RPMI8226 (cell line): ENCODE measurements around the gene SOCS3.
"Not testable (repeated sequence)": the region's sequence is repeated elsewhere in the genome, so short reads cannot be mapped to it uniquely, and the experiment has no call there.

Experiments used
- DNase-seq: peaks from one replicate; pipeline ENCODE4 v3.0.0-alpha.2; 2015

The SOCS3 gene

DNA sequence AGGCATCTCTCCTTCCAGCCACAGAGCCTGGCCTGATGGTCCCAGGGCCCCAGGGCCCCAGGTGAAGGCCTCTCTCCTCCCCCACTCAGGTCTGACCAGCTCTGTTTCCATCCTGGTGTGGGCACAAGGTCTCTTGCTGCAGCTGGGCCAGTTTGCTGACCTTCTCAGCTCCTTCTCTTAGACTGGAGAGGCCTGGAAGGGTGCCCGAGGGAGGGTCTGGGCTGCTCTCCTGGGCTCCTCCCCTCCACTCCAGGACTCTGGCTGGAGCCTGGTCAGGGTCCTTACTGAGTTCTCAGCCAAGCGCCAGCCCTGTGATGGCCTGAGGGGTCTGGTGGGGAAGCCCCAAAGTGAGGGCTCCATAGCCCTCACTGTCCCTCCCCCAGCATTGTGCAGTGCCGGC lies 12.4 kb downstream of the SOCS3 start:
- no peak for DNase-seq

DNA sequence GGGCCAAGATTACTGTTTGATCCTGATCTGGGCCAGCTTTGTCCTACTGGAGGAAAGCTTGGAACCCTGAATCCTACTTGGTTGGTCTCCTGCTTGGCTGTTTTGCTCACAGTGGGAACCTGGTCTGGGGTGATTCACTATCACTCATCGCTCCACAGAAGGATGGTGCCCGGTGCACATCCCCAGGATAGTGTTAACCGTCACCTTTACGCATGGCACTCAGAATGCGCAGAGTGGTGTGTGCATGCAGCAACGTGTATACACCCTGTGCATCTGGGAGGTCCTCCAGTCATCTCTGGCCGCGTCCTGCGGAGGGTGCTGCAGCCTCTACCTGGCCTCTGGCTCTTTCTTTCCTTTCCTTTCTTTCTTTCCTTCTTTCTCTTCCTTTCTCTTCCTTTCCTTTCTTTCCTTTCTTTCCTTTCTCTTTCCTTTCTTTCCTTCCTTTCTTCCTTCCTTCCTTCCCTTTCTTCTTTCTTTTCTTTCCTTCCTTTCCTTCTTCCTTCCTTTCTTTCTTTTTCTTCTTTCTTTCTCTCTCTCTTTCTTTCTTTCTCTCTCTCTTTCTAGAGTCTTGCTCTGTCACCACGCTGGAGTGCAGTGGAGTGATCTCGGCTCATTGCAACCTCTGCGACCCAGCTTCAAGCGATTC lies 13.1 kb downstream of the SOCS3 start:
- DNase-seq = no peak

DNA sequence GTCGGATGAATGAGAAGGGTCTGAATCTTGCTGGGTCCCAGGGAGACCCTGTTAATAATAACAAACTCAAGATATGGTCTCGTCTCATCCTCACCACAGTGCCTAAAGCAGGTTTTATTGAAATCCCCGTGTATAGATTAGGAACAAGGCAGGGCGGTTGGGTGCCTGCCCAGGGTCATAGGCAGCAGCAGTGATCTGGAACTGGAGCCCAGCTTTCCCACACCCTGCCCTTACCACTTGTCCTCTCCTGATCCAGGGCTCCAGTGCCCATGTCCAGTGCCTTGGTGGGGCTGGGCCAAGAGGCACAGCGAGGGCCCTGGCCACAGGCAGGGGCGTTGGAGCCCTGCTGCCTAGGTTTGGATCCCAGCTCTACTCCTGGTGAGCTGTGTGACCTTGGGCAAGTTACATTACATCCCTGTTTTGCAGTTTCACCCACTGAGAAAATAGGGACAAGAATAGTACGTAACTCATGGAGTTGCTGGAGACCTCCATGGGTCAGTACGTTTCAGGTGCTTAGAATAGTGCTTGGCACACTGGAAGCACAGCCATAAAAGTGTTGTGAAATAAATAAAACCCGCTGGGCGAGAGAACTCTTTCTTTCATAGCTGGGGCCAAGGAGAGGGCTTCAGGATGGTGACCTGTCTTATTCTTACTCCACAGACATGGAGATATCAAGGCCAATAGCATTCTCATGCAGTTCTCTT lies 13.9 kb downstream of the SOCS3 start:
- no peak for DNase-seq

DNA sequence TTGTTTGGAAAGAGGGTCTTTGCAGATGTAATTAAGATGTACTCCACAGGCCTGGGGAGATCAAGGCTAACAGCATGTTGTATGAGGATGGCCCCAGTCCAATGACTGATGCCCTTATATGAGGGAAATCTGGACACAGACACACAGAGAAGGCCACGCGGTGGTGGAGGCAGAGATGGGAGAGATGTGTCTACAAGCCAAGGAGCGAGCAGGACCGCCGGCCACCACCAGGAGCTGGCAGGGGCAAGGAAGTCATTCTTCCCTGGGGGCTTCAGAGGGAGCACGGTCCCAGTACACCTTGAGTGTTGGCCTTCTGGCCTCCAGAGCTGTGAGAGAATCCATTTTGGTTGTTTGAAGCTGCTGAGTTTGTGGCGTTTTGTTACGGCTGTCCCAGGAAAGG lies 14.7 kb downstream of the SOCS3 start:
- DNase-seq = no peak

DNA sequence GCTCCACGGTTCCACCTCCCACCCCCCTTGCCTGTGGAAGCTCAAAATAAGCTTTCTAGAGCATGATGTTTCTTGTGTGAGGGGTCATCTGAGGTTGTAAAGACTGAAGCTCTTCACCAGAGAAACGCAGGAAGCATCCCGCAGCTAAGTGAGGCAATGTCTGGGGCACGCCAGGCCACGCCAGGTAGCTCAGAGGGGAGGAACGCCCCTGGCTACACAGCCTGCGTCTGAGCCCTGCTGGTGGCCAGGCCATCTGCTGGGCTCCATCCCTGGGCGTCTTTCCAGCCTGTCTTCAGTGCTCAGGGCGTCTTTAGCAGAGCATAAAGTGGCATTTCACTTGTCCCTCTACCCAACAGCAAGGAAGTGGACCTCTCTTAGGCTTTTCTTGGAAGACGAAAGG lies 15.2 kb downstream of the SOCS3 start:
- DNase-seq = no peak

DNA sequence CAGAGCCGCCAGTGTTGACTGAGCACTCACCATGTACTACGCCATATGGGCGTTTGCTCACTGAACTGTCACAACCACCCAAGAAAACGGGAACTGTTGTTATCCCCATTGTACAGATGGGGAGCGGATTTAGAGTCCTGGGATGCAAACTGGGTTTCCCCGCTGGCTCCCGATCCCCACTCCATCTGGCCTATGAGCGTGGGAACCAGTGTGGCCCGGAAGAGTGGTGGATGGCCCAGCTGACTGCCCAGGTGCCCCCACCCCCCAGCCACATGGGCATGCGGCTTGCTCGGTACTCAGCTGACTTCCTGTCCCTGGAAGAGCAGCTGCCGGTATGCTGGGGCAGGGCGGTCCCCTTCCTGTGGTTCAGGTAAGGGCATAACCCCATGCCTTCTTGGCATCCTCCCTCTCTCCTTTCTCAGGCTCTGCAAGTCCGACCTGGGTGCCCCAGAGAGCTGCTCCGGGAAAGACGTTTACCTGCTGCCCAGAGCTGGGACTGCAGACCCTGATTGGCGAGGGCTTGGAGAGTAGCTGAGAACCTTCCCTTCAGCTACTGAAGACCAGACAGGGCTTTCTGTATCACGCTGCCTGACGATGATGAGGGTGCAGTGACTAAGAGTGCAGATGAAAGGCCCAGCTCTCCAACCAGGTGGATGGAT lies 16.2 kb downstream of the SOCS3 start:
- peak; percentile 92 for DNase-seq

DNA sequence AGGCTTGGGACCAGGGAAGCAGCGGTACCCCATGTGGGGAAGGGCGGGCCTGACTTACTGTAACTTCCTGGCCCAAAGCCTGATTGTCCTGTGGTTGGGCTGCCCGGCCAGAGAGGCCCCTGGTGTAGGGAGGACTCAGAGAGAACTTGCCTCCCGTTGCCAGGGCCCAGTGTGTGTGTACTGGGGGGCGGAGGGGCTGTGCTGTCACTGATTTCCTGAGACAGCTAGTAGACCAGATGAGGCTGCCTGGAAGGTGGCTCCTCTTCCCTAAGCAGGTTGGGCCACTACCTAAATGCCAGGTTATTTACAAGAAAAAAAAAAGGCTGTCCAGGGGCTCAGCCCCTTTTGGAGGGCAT lies 16.7 kb downstream of the SOCS3 start:
- DNase-seq = peak; percentile 41

DNA sequence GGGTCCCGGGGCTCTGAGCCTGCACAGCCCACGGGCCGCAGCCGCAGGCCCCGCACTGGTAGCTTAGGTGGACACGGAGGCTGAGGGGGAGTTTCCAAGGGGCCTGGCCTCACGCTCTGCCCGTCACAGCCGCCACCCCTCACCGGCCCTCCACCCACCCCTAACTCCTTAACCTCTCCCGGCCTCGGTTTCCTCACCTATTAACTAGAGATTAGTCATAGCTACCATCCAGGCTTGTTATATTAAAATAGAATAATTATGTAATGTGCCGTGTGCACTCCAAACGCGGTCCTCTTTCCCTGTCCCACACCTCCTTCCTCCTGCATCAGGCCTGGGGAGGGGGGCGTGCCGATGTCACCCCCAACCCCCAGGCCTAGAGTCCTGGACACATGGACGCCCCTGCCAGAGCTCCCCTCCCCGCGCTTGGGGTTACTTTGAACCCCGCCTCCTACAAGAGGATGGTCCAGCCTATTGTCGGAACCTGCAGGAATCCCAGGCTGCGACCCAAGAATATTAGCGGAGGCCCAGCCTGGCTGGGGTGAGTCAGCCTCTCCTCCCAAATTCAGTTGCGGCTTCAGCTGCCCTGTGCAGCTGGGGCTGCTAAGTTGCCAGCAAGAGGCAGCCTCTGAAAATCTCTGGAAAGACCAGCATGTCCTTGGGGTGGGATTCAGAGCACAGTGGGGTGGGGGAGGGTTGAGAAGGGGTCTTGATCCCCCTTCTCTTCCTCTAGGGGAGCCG lies 17.3 kb downstream of the SOCS3 start:
- peak; percentile 37 for DNase-seq

DNA sequence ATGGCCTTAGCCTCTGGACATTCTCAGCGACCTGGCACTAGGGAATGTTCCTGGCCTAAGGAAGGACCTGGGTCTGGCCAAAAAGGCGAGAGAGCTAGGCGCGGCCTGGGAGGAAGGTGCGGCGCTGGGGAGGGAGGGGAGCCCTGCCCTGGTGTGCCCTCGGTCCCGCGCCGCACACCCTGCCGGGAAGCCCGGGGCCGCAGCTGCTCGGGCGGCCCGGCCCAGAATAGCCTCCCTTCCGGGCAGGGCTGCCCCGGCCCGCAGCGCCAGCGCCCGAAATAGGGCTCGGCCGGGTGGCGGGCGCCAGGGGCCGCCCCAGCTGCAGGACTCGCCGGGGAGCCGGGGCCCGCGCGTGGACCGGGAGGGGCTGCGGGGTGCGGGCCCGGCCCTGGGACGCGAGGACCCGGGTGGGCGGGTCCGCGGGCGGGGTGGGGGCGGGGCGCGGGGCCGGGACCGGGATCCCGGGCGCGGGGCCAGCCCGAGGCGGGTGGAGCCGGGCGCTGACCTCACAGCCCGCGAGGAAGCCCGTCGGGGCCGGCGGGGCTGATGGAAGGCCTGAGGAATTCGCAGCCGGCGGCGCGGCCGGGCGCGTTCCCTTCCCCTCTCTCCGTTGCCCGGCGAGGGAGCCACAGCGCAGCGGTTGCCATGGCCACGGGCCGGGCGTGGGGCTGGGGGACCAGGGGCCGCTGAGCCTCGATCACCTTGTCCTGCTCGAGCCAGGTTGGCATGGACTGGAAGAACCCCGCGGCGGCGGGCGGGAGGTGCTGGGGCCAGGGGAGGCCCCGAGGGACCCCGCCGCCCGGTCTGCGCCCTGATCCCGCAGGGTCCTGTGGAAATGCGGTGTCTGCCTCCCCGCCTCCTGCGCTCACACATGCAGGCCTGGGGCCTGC lies 18.1 kb downstream of the SOCS3 start:
- peak; percentile 62 for DNase-seq

DNA sequence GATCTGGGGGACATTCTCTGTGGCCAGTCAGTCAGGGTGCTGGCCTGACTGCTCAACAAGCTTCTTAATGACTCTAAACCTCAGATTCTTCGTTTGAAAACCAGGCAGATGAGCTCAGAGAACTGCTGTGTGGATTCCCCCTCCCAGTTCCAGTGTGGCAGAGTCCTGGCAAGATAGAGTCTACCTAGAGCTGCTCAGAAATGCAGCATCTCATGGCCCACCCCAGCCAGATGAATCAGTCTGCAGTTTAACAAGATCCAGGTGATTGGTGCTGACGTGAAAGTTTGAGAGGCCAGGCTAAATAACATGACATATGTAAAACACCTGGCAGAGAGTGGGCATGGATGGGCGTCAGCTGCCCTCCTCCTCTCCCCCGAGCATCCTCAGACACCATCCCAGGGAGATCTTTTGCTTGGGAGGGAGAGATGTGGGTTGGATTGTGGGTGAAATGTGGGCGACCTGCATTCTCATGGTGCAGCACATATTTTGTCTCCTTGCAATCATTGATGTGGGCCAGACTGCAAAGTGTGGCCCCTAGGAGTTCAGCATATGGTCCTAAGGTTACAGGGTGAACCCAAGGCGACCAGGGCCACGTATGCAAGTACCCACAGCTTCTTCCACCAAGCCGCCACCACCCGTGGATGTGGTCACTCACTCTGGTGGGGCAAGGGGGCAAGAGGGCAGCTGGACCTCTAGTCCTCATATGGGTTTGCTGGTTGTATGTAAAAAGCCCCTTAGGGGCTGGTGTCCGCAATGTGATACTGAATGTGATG lies 19.5 kb downstream of the SOCS3 start:
- DNase-seq = no peak

DNA sequence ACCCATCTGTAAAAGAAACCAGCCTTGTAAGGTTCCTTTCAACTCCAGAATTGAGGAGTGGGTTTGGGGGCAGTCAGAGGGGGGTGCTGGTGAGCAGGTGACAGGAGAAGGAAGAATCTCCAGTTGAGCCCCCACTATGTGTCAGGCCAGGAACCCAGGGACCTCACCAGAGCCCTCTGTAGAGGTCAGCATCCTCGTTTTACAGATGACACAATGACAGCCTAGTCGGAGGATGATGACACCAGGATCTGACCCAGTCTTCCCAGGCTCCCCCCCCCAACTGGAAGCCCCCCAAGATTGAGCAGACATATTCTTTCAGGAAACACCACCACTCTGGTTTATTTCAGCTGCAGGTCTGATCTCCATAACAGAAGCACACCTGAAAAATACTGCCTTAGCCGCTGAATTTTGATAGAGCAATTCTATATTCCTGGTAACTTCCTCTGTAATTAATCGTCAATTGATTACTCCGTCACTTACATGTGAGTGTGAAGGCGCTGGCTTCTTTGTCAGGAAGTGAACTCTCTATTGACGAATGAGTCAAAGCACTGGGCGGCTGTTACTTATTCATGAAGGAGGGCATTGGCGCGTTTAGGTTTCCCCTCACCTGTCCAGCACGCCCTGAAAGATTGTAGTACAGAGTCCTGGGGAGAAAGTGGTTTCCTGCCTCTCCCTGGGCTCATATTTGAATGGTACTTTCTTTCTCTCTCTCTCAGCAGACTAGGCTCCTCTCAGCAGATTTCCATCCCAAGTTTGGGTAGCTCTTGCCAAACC lies 21.2 kb downstream of the SOCS3 start:
- peak; percentile 41 for DNase-seq

DNA sequence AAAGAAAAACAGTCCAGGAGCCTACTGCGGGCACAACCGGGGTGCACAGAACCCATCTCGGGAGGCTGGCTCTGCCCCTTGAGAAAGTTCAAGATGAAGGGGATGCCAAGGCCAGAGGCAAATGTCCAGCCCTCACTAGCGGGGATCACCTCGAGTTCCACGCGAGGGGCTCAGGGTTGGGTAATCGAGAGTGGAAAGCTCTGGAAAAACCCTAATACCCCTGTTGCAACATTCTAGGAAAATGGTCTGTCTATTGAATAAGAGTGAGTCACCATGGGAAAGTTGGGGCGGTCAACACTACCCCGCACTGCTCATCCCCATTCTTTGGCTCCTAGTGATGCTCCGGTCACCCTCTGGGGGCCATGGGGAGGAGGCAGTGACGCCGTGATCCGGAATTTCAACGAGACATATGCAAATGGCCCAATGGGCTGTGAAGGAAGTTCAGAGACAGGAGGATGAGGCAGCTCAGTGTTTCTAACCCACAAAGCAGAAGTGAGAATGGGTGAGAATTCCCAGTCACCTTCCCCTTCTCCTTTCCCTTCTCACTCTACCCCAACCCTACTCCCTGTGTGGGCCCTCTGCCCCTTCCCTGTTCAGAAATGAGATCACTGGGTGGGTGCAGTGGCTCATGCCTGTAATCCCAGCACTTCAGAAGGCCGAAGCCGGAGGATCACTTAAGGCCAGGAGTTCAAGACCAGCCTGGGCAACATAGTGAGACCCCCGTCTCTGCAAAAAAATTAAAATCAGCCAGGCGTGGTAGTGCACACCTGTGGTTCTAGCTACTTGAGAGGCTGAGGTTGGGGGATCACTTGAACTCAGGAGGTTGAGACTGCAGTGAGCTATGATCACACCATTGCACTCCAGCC lies 22.4 kb downstream of the SOCS3 start:
- DNase-seq = peak; percentile 31

DNA sequence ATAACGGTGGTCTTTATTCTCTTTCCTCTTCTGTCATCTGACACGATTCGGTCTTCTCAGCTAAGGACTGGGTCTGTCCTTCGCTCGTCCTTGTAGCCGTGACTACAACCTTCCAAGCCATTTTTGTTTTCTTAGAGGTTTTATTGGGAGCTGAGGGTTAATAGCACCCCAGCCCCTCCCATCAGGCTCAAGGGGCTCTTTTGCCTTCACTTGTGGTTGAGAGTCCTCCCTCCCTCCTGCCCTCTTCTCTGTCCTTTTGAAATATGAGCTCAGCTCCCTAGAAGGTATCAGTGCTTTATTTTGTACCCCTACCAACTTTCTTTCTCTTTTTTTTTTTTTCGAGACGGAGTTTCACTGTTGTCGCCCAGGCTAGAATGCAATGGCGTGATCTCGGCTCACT lies 24.7 kb downstream of the SOCS3 start:
- no peak for DNase-seq

DNA sequence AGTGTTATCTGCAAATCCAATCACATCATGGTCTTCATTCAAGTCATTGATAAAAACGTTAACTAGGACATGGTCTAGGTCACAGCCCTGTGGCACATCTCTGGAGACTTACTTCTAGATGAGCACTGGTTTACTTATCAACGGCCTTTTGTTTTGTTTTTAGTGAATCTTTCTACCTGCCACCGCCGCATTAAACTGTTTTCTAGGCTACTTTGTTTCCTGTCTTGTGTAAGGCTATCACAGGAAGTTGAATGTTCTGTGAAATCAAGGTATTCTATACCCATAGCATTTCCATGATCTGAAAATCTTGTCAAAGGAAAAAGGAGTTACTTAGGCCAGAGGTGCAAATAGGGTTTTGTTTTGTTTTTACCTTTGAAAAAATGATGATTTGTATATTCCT lies 26.9 kb downstream of the SOCS3 start:
- DNase-seq = no peak

DNA sequence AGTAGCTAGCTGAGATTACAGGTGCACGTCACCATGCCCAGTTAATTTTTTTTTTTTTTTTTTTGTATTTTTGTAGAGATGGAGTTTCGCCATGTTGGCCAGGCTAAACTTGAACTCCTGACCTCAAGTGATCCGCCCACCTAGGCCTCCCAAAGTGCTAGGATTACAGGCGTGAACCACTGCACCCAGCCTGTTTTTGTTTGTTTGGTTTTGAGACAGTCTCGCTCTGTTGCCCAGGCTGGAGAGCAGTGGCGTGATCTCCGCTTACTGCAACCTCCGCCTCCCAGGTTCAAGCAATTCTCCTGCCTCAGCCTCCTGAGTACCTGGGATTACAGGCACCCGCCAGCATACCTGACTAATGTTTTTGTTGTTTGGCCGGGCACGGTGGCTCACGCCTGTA lies 28.5 kb downstream of the SOCS3 start:
- DNase-seq = not testable (repeated sequence)

DNA sequence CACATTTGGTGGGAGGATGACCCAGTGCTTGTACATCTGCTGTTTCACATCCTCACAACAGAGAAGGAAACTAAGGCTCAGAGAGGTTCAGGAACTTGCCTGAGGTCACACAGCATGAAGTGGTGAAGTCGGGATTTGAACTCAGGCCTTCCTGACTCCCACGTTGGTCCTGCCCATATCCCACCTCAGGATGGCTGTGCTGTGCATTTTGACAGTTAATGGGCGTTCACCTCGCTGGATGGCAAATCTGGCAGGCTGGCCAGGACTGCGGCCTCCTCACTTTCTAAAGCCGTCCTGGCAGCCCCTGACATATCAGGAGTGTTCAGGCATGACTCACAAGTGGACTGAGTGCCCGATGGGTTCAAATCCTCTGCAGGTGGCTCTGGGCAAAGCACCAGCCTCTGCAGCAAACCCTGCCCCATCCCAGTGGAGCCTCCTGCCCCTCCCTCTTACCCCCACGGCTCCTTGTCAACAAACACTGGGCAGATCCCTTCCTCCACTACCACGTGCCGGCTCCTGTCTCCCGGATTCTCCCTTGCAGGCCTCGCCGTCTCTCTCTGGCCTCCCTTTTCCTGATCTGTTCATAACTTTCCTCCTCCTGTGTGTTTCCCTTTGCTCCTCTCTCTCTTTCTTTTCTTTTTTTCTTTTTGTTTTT lies 29.2 kb downstream of the SOCS3 start:
- DNase-seq = no peak

DNA sequence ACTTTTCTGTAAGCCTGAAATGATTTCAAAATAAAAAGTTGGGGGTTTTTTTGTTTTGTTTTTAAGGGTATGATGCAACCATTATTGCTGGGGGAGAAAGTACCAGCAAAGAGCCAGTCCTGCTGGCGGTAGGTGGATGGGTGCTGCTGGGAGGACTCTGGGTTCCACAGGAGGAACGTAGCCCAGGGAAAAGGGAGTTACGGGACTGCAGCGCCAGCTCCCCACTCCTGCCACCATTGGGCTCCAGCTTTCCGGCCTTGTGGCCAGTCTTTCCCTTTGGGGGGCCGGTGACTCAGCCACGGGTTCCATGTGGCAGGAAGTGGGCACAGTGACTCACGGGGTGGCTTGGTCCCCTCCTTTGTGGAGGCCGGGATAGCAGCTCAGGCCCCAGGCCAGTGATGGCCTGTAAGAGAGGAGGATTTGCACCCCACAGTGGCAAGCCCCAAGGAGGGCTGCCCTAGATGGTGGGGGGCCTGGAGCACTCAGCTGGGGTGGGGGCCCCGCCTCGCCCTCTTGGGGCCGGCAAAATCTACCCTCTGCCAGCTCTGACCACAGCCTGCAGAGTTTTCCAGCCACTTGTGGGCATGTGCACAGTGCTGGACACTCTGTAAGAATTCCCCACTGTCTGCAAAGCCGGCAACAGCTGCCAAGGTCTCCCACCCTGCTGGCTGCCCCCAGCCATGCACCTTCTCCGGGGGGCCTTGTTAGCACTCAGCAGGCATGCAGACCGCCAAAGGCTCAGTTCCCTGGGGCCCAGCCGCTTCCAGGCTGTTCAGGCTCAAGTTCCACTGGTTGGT lies 30.4 kb downstream of the SOCS3 start:
- DNase-seq = no peak

DNA sequence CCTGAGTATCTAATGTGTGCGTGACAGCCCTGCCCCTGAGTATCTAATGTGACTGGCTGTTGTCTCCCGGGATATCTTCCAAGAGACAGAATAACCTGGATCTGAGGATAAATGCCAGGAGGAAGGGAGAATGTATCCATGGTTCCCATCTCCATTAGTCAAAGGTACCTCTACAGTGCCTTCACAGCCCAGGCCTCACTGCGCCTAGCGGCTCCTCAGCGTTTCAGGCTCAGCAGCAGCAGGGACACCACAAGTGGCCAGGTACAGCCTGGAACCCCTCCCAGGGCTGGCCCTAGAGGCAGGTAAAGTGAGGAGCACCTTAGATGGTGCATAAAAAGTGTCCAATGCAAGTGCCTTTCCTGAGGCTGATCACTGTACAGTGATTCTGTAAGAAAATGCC lies 32.0 kb downstream of the SOCS3 start:
- no peak for DNase-seq
